ENCODE measurements around the gene CNTNAP2. TPM values are rescaled to one million over a fixed set of nuclear protein-coding genes. Genes with fewer than 3 reads are reported as not detected.

Gene CNTNAP2
- total RNA-seq, 2 experiments from 2014 or later: not detected

DNA sequence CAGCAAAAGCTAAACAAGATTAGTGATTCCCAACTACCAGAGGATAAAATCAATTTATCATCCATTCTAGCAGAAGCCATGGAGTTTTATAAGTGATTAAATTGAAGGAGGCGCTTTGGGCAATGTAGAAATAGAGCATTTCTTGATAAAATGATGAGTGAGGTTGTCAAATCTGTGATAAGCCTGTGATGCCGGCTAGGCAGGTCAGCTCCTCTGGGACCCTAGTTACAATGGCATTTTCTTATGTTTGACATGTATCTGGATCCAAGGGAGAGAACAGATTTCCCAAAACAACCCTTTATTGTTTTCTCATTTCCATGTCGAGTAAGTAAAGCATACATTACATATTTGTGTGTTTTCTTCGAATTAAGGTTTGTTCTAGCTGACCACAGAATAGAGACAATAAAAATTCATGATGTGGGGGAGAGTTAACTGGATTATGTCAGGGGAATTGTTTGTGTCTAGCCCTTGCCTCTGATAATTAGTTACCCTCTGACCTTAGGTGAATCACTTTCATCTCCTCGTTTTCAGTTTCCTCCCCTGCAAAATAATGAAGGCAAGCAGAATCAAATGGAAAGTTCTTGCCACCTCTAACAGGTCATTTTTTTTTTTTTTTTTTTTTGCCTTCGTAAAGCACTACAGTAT, 378.5 kb downstream of the CNTNAP2 start:
- H3K4me1 Mint-ChIP-seq (ENCODE audit: low read depth): no peaks in the 10 kb centered on the region
- TF ChIP-seq, protein P1, sequence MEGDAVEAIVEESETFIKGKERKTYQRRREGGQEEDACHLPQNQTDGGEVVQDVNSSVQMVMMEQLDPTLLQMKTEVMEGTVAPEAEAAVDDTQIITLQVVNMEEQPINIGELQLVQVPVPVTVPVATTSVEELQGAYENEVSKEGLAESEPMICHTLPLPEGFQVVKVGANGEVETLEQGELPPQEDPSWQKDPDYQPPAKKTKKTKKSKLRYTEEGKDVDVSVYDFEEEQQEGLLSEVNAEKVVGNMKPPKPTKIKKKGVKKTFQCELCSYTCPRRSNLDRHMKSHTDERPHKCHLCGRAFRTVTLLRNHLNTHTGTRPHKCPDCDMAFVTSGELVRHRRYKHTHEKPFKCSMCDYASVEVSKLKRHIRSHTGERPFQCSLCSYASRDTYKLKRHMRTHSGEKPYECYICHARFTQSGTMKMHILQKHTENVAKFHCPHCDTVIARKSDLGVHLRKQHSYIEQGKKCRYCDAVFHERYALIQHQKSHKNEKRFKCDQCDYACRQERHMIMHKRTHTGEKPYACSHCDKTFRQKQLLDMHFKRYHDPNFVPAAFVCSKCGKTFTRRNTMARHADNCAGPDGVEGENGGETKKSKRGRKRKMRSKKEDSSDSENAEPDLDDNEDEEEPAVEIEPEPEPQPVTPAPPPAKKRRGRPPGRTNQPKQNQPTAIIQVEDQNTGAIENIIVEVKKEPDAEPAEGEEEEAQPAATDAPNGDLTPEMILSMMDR (IDR thresholded peaks at IDR 0.05): no peak
- H3K4me3 Mint-ChIP-seq: no peak overlapping the region
- no peak for ATAC-seq (ENCODE audit: poor library complexity)
- peaks cover 3 to 4% of the 10 kb centered on the region in 2 experiments for H3K9me3 ChIP-seq (ENCODE audit: control insufficient read depth in 1 of 2, insufficient read depth in 1 of 2, low read length in 2 of 2)
- DNase-seq: no peak
- no peak overlapping the region for H3K4me3 ChIP-seq (ENCODE audit: low read length)
- CTCF ChIA-PET: no interaction called here
- no peaks in the 10 kb centered on the region for H3K36me3 ChIP-seq (ENCODE audit: insufficient read depth, low read length)
- no peak overlapping the region for H3K27ac Mint-ChIP-seq
- H3K36me3 Mint-ChIP-seq (ENCODE audit: low read depth): no peaks in the 10 kb centered on the region
- peaks cover 8% of the 10 kb centered on the region for H3K9me3 Mint-ChIP-seq
- H3K27ac ChIP-seq (ENCODE audit: low read depth in 1 of 2, low read length in 2 of 2): no peak overlapping the region
- H3K4me1 ChIP-seq (ENCODE audit: insufficient read depth, low read length): no peaks in the 10 kb centered on the region
- no peaks in the 10 kb centered on the region for H3K27me3 Mint-ChIP-seq
- intact Hi-C loops (cut with DNase I, micrococcal nuclease): no loop called here
- POLR2A ChIA-PET: no interaction called here
- H3K27me3 ChIP-seq (ENCODE audit: control insufficient read depth in 1 of 2, insufficient read depth in 2 of 2, low read length in 2 of 2): no peaks in the 10 kb centered on the region

DNA sequence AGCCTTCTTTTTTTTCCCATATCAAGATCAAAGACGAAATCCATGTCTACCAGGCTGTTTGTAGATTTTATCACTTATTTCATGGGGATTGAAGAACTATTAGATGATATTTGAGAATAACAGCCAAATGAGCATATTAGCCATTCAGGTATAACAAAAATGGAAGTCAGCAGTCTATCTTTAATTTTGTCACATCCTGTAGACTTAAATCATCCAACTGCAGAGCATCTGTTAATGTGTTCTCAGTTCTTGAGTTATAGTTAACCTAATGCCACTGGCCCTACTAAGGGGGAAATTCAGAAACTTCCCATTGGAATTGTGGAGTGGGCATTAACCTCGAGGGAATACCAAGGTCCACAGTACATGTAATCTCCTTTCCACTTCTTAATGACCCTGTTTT, 380.1 kb downstream of the CNTNAP2 start:
- H3K4me3 Mint-ChIP-seq: no peak overlapping the region
- peaks cover 3 to 4% of the 10 kb centered on the region in 2 experiments for H3K9me3 ChIP-seq (ENCODE audit: control insufficient read depth in 1 of 2, insufficient read depth in 1 of 2, low read length in 2 of 2)
- no peaks in the 10 kb centered on the region for H3K36me3 Mint-ChIP-seq (ENCODE audit: low read depth)
- H3K4me1 Mint-ChIP-seq (ENCODE audit: low read depth): no peaks in the 10 kb centered on the region
- DNase-seq (no peak), ATAC-seq (ENCODE audit: poor library complexity) (no peak)
- H3K27me3 ChIP-seq (ENCODE audit: control insufficient read depth in 1 of 2, insufficient read depth in 2 of 2, low read length in 2 of 2): no peaks in the 10 kb centered on the region
- no peak overlapping the region for H3K27ac Mint-ChIP-seq
- H3K9me3 Mint-ChIP-seq: peaks cover 10% of the 10 kb centered on the region
- no peak overlapping the region for H3K27ac ChIP-seq (ENCODE audit: low read depth in 1 of 2, low read length in 2 of 2)
- H3K4me3 ChIP-seq (ENCODE audit: low read length): no peak overlapping the region
- no peaks in the 10 kb centered on the region for H3K36me3 ChIP-seq (ENCODE audit: insufficient read depth, low read length)
- intact Hi-C loops (cut with DNase I, micrococcal nuclease): no loop called here
- ChIA-PET POLR2A (no interaction called here), CTCF (no interaction called here)
- TF ChIP-seq, protein P1 (IDR thresholded peaks at IDR 0.05): no peak
- H3K4me1 ChIP-seq (ENCODE audit: insufficient read depth, low read length): no peaks in the 10 kb centered on the region
- H3K27me3 Mint-ChIP-seq: no peaks in the 10 kb centered on the region

DNA sequence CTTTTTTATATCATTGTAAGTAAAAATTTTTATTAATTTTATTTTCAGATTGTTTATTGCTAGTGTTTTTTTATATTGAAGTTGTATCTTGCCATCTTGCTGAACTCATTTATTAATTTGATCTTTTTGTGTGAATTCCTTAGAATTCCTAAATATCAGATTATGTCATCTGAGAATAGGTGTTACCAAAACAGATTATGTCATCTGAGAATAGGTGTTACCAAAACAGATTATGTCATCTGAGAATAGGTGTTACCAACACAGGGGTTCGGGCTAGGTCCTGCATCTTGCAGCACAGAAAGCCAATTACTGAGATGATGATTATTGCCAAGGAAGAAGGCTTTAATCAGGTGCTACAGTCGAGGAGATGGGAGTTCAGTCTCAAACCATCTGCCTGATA, 383.4 kb downstream of the CNTNAP2 start:
- Histone ChIP-seq H3K27me3 (ENCODE audit: control insufficient read depth in 1 of 2, insufficient read depth in 2 of 2, low read length in 2 of 2) (no peaks in the 10 kb centered on the region), H3K4me1 (ENCODE audit: insufficient read depth, low read length) (no peaks in the 10 kb centered on the region), H3K36me3 (ENCODE audit: insufficient read depth, low read length) (no peaks in the 10 kb centered on the region), H3K27ac (ENCODE audit: low read depth in 1 of 2, low read length in 2 of 2) (no peak overlapping the region), H3K4me3 (ENCODE audit: low read length) (no peak overlapping the region), H3K9me3 (ENCODE audit: control insufficient read depth in 1 of 2, insufficient read depth in 1 of 2, low read length in 2 of 2) (peaks cover 3 to 4% of the 10 kb centered on the region in 2 experiments)
- H3K27ac Mint-ChIP-seq: no peak overlapping the region
- POLR2A ChIA-PET: no interaction called here
- CTCF ChIA-PET: no interaction called here
- intact Hi-C loops (cut with DNase I, micrococcal nuclease): no loop called here
- peaks cover 10% of the 10 kb centered on the region for H3K9me3 Mint-ChIP-seq
- ATAC-seq (ENCODE audit: poor library complexity) (no peak), DNase-seq (no peak)
- no peak overlapping the region for H3K4me3 Mint-ChIP-seq
- H3K27me3 Mint-ChIP-seq: no peaks in the 10 kb centered on the region
- TF ChIP-seq, protein P1 (IDR thresholded peaks at IDR 0.05): no peak
- no peaks in the 10 kb centered on the region for H3K4me1 Mint-ChIP-seq (ENCODE audit: low read depth)
- no peaks in the 10 kb centered on the region for H3K36me3 Mint-ChIP-seq (ENCODE audit: low read depth)

Data from CD4-positive, alpha-beta T cell (primary cell).